K562 (cell line): Measurements from ENCODE around the gene IFT81. TPM values are rescaled to one million over a fixed set of nuclear protein-coding genes. Genes with fewer than 3 reads are reported as not detected.

Experiments
- ATAC-seq: fragments of 200-7000 bp; cut with Tn5 transposase; 3 replicates; pipeline ENCODE4 v1.9.1; 2020; ENCODE audit warnings: moderate library complexity
- BruUV-seq: library from RNA; stranded (reverse); fragments of 400-500 nt; replicated peaks from 2 replicates; lab custom pipeline; 2021; lab: Mats Ljungman, UMichigan
- CTCF ChIA-PET: fragments of 300-600 bp; formaldehyde crosslinking; extraction: SDS; loops from one replicate; lab custom pipeline; 2021; ENCODE audit warnings: low intra/inter-chr PET ratio; lab: Yijun Ruan, JAX
- POLR2A ChIA-PET: fragments of 300-600, 350-650 bp; sonication (Branson Sonifier 250); formaldehyde crosslinking; extraction: SDS; loops from one replicate; lab custom pipeline; 2021; ENCODE audit warnings: antibody characterized with exemption, inconsistent platforms; lab: Yijun Ruan, JAX
- DNase-seq, 4 experiments: peaks; one replicate each; pipeline versions ENCODE4 v3.0.0 to v3.0.0-alpha.2; 2011 to 2018; ENCODE audit warnings: low spot score in 3 of 4, mixed read lengths in 3 of 4; ENCODE audit errors: extremely low read depth in 1 of 4
- FAIRE-seq: peaks from 2 replicates; lab custom pipeline; 2011; peaks lifted over from hg19 to GRCh38; lab: Jason Lieb, UNC
- H2AFZ ChIP-seq: 2 replicates; pipeline ENCODE4 v1.6.0; 2011; ENCODE audit warnings: low read depth, low read length, control low read depth, inconsistent platforms
- H3K27ac ChIP-seq: fragments of 200-600 bp; 3 replicates; pipeline ENCODE4 v1.8.0; 2011; ENCODE audit warnings: low read depth, mild to moderate bottlenecking, control low read depth, inconsistent platforms, low read length, moderate library complexity, mixed read lengths; ENCODE audit errors: extremely low read depth
- H3K27me3 ChIP-seq, 2 experiments: fragments of 300-600 bp in 1 of 2; 2 replicates in 1 of 2; 3 replicates in 1 of 2; pipeline versions ENCODE4 v1.6.0 to v1.8.0; 2011; ENCODE audit warnings: inconsistent platforms in 2 of 2, low read length in 2 of 2, mild to moderate bottlenecking in 1 of 2, mixed read lengths in 1 of 2, moderate library complexity in 1 of 2; ENCODE audit not compliant: control insufficient read depth in 2 of 2, insufficient read depth in 2 of 2
- H3K36me3 ChIP-seq: fragments of 300-600 bp; 3 replicates; pipeline ENCODE4 v1.8.0; 2011; ENCODE audit warnings: mild to moderate bottlenecking, low read length, inconsistent platforms; ENCODE audit not compliant: control insufficient read depth, insufficient read depth
- H3K4me1 ChIP-seq, 2 experiments: fragments of 200-600 bp in 1 of 2; replicated peaks in 1 of 2; 2 replicates in 1 of 2; 3 replicates in 1 of 2; pipeline versions ENCODE4 v1.5.1 to v1.8.0; 2011; ENCODE audit warnings: inconsistent platforms in 2 of 2, low read length in 2 of 2, mild to moderate bottlenecking in 1 of 2, mixed read lengths in 1 of 2, moderate library complexity in 1 of 2; ENCODE audit not compliant: control insufficient read depth in 2 of 2, insufficient read depth in 2 of 2
- H3K4me2 ChIP-seq: 2 replicates; pipeline ENCODE4 v1.6.1; 2011; ENCODE audit warnings: low read length, control low read depth, inconsistent platforms, mixed read lengths; ENCODE audit not compliant: insufficient read depth
- H3K4me3 ChIP-seq: fragments of 200-600 bp; sonication (generic), shearing (Covaris generic); 2 replicates; pipeline ENCODE4 v1.5.1; 2016; ENCODE audit warnings: control low read depth, inconsistent platforms
- H3K79me2 ChIP-seq: fragments of 200-600 bp; 3 replicates; pipeline ENCODE4 v1.8.0; 2011; ENCODE audit warnings: low read length, inconsistent platforms; ENCODE audit not compliant: control insufficient read depth, insufficient read depth
- H3K9ac ChIP-seq, 2 experiments: 2 replicates each; pipeline versions ENCODE4 v1.6.0 to v1.6.1; 2011; ENCODE audit warnings: low read depth in 2 of 2, low read length in 2 of 2, control low read depth in 1 of 2, inconsistent platforms in 1 of 2, mild to moderate bottlenecking in 1 of 2, mixed read lengths in 1 of 2; ENCODE audit not compliant: insufficient read depth in 1 of 2
- H3K9me1 ChIP-seq: one replicate; pipeline ENCODE4 v1.6.0; 2011; ENCODE audit warnings: inconsistent platforms, mild to moderate bottlenecking, low read length, moderate library complexity; ENCODE audit not compliant: control insufficient read depth, insufficient read depth
- H3K9me3 ChIP-seq: replicated peaks from 2 replicates; pipeline ENCODE4 v1.5.1; 2011; ENCODE audit warnings: low read depth, low read length, inconsistent platforms; ENCODE audit not compliant: control insufficient read depth, insufficient read depth
- H4K20me1 ChIP-seq: replicated peaks from 2 replicates; pipeline ENCODE4 v1.6.1; 2011; ENCODE audit warnings: low read length, inconsistent platforms, mixed read lengths; ENCODE audit not compliant: control insufficient read depth, insufficient read depth
- CEBPG ChIP-seq, 3 experiments: fragments of 200-800 bp in 1 of 3; sonication (Bioruptor generic) in 1 of 3; sonication (generic) in 1 of 3; formaldehyde crosslinking in 1 of 3; IDR thresholded peaks in 2 of 3; conservative IDR thresholded peaks in 1 of 3; 2 replicates each; pipeline versions ENCODE4 v1.6.1 to v1.8.0; 2016 to 2022; ENCODE audit warnings: missing compliant biosample characterization in 2 of 3, missing genetic modification characterization in 2 of 3, mild to moderate bottlenecking in 1 of 3, missing genetic modification reagents in 1 of 3
- FOXK2 ChIP-seq, 2 experiments: fragments of 450-650 bp; IDR thresholded peaks in 1 of 2; conservative IDR thresholded peaks in 1 of 2; 2 replicates each; pipeline ENCODE4 v1.6.1; 2016; ENCODE audit warnings: low read depth in 2 of 2, mild to moderate bottlenecking in 1 of 2
- NFATC3 ChIP-seq: fragments of 450-650 bp; IDR thresholded peaks from 2 replicates; pipeline ENCODE4 v1.6.1; 2017; ENCODE audit warnings: mild to moderate bottlenecking
- POLR2AphosphoS2 ChIP-seq: IDR thresholded peaks from 2 replicates; pipeline ENCODE4 v1.6.1; 2012; ENCODE audit warnings: low read length, improper control_type of control experiment
- RFX5 ChIP-seq: IDR thresholded peaks from 2 replicates; pipeline ENCODE4 v1.6.1; 2011; ENCODE audit warnings: low read depth, mild to moderate bottlenecking, improper control_type of control experiment, low read length
- SNRNP70 ChIP-seq: fragments of 200-400 bp; formaldehyde crosslinking; optimal IDR thresholded peaks from 2 replicates; pipeline ENCODE3; 2017; ENCODE audit warnings: low read depth, low read length
- ZNF253 ChIP-seq: fragments of 250-450 bp; sonication (Bioruptor Pico); conservative IDR thresholded peaks from 2 replicates; pipeline ENCODE4 v1.6.1; 2021; ENCODE audit warnings: mild to moderate bottlenecking
- ZNF699 ChIP-seq: fragments of 250-450 bp; sonication (Bioruptor Pico); IDR thresholded peaks from 2 replicates; pipeline ENCODE4 v1.8.0; 2021; ENCODE audit warnings: mild to moderate bottlenecking, moderate library complexity; ENCODE audit not compliant: insufficient replicate concordance
- WGBS: fragments of 100-300 bp; shearing (Covaris generic); methylation state at CpG from one replicate; pipeline ENCODE4 v1.1.6; 2016; ENCODE audit warnings: low coverage, mixed read lengths; ENCODE audit not compliant: insufficient coverage; ENCODE audit errors: missing lambda C conversion rate; 5-methylcytosine and 5-hydroxymethylcytosine counted together
- in situ Hi-C: fragments of 300-500 bp; cut with MboI; formaldehyde crosslinking; loops from 4 replicates; pipeline ENCODE4 v1.15.0; 2018; ENCODE audit warnings: inconsistent platforms, mixed read lengths
- intact Hi-C: fragments of 100-400 bp; cut with micrococcal nuclease; formaldehyde crosslinking; loops from 2 replicates; pipeline ENCODE4 v1.14.2; 2022
- polyA plus RNA-seq, 8 experiments: library from polyadenylated mRNA; depleted of rRNA in 4 of 8; stranded (reverse) in 5 of 8; unstranded in 3 of 8; fragments of >200 nt; fragmentation: Nextera tagmentation in 2 of 8; fragmentation: Illumina TruSeq in 1 of 8; extraction: Ambion mirVana in 2 of 8; extraction: Trizol in 1 of 8; gene quantifications; 2 replicates each; pipeline versions ENCODE4 v1.2.1 to v1.2.3, GENCODE V29; 2011 to 2014; ENCODE audit warnings: inconsistent platforms in 1 of 8, missing spikeins in 1 of 8
- total RNA-seq, 7 experiments: library from RNA; depleted of rRNA in 6 of 7; stranded (reverse); fragments of >200 nt in 6 of 7; fragmentation: Illumina TruSeq in 2 of 7; extraction: Trizol in 2 of 7; gene quantifications; 2 replicates each; pipeline versions ENCODE4 v1.2.1 to v1.2.3, GENCODE V29; 2011 to 2021; ENCODE audit warnings: low replicate concordance in 1 of 7
- TF ChIP-seq, protein P1 (sequence below): fragments of 450-650 bp; formaldehyde crosslinking; IDR thresholded peaks from 2 replicates; pipeline ENCODE4 v1.4.0; 2020; ENCODE audit warnings: mild to moderate bottlenecking, moderate library complexity
- TF ChIP-seq, protein P2 (sequence below), 2 experiments: fragments of 200-800 bp in 1 of 2; sonication (Bioruptor generic) in 1 of 2; sonication (generic) in 1 of 2; formaldehyde crosslinking in 1 of 2; IDR thresholded peaks in 1 of 2; conservative IDR thresholded peaks in 1 of 2; 2 replicates each; pipeline versions ENCODE4 v1.5.0 to v1.6.1; 2016 to 2020; ENCODE audit warnings: missing compliant biosample characterization in 1 of 2, missing genetic modification characterization in 1 of 2, missing genetic modification reagents in 1 of 2

The IFT81 gene
- total and polyA plus RNA-seq, 9 of the 15 experiments (the other 6 are each of a cell fraction or from before 2014, with no cell fraction given): 2.8 to 11.9 (median 7.9) TPM

DNA sequence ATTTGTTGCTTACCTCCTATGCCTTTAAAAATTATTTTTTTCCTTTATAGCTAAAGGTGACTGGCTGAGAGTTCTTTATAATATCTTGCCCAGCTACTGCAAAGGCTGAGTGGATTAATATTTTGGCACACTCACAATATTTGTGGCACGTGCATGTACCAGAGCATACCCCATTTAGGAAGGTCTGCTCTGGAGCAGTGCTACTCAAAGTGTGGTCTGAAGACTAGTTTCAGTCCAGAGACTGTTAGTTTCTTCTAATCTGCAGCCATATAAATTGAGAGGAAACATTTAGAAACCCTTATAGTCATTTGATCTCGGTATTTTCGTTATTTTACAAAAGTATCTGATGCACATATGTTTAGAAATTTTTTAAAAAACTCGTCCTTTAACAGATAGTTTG is 51.0 kb downstream of the IFT81 start:
- DNase-seq: no peak

More for the DNA sequence above, 51.0 kb downstream of the IFT81 start:
- Histone ChIP-seq H3K4me1 (no peaks in the 10 kb centered on the region), H3K27me3 (no peaks in the 10 kb centered on the region), H2AFZ (no peak overlapping the region), H4K20me1 (no peaks in the 10 kb centered on the region), H3K9me3 (no peaks in the 10 kb centered on the region), H3K36me3 (no peaks in the 10 kb centered on the region), H3K4me2 (no peak overlapping the region), H3K79me2 (no peaks in the 10 kb centered on the region), H3K9ac (no peak overlapping the region), H3K9me1 (no peaks in the 10 kb centered on the region), H3K27ac (no peak overlapping the region), H3K4me3 (no peak overlapping the region)
- ChIA-PET CTCF (no interaction called here), POLR2A (interaction anchor here (0.5 to 0.8 kb wide), 4 partner anchors 9 to 1432 kb away, joined by 3 to 4 read pairs (median 3); no protein-coding TSS in a partner anchor)
- BruUV-seq: no TSS peak
- intact Hi-C loops: no loop called here
- WGBS: 5% methylated on average over 4 of the region's 4 CpGs
- FAIRE-seq (no peak), ATAC-seq (no peak)
- TF ChIP-seq ZNF699 (CRISPR knock-in tag) (no peak), NFATC3 (no peak), RFX5 (no peak), SNRNP70 (no peak), FOXK2 (conservative IDR thresholded peaks at IDR 0.05 in 1 of 2, IDR thresholded peaks at IDR 0.05 in 1 of 2; ENCODE audit: low read depth in 2 of 2) (no peak), POLR2AphosphoS2 (no peak), ZNF253 (no peak), CEBPG (CRISPR knock-in tag; IDR thresholded peaks at IDR 0.05) (no peak), CEBPG (tag; conservative IDR thresholded peaks at IDR 0.05 in 1 of 2, IDR thresholded peaks at IDR 0.05 in 1 of 2) (no peak)
- TF ChIP-seq, protein P1, sequence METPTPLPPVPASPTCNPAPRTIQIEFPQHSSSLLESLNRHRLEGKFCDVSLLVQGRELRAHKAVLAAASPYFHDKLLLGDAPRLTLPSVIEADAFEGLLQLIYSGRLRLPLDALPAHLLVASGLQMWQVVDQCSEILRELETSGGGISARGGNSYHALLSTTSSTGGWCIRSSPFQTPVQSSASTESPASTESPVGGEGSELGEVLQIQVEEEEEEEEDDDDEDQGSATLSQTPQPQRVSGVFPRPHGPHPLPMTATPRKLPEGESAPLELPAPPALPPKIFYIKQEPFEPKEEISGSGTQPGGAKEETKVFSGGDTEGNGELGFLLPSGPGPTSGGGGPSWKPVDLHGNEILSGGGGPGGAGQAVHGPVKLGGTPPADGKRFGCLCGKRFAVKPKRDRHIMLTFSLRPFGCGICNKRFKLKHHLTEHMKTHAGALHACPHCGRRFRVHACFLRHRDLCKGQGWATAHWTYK: no peak
- TF ChIP-seq, protein P2, sequence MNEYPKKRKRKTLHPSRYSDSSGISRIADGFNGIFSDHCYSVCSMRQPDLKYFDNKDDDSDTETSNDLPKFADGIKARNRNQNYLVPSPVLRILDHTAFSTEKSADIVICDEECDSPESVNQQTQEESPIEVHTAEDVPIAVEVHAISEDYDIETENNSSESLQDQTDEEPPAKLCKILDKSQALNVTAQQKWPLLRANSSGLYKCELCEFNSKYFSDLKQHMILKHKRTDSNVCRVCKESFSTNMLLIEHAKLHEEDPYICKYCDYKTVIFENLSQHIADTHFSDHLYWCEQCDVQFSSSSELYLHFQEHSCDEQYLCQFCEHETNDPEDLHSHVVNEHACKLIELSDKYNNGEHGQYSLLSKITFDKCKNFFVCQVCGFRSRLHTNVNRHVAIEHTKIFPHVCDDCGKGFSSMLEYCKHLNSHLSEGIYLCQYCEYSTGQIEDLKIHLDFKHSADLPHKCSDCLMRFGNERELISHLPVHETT (CRISPR knock-in tag; conservative IDR thresholded peaks at IDR 0.05 in 1 of 2, IDR thresholded peaks at IDR 0.05 in 1 of 2): no peak
- in situ Hi-C loops: no loop called here
